HG03457 (cell line): ENCODE results near the gene ASXL1.
"Not testable (repeated sequence)": the region's sequence is repeated elsewhere in the genome, so short reads cannot be mapped to it uniquely, and the experiment has no call there.

Experiments used
- ATAC-seq: cut with Tn5 transposase; IDR thresholded peaks from one replicate; pipeline ENCODE4 v1.9.1; 2021; ENCODE audit warnings: moderate number of reproducible peaks; ENCODE audit not compliant: unreplicated experiment

The ASXL1 gene

GRCh38 chr20:32463642-32464400, 105.7 kb downstream of the ASXL1 start:
- no peak for ATAC-seq

GRCh38 chr20:32464401-32465091, 106.4 kb downstream of the ASXL1 start:
- ATAC-seq, result no peak

- no peak for ATAC-seq
Observed at GRCh38 chr20:32465092-32465900, 107.2 kb downstream of the ASXL1 start.

- ATAC-seq, result not testable (repeated sequence)
Observed at GRCh38 chr20:32465901-32466675, 108.0 kb downstream of the ASXL1 start.

GRCh38 chr20:32466739-32467505, 108.8 kb downstream of the ASXL1 start:
- ATAC-seq, result no peak

- ATAC-seq, result no peak
Observed at GRCh38 chr20:32467506-32468312, 109.6 kb downstream of the ASXL1 start.

- no peak for ATAC-seq
Observed at GRCh38 chr20:32468313-32468640, 110.1 kb downstream of the ASXL1 start.

- ATAC-seq, result no peak
Observed at GRCh38 chr20:32468860-32469259, 110.7 kb downstream of the ASXL1 start.

GRCh38 chr20:32470025-32470861, 112.1 kb downstream of the ASXL1 start:
- ATAC-seq, result no peak

GRCh38 chr20:32470940-32471339, 112.8 kb downstream of the ASXL1 start:
- no peak for ATAC-seq

- no peak for ATAC-seq
Observed at GRCh38 chr20:32472581-32473207, 114.6 kb downstream of the ASXL1 start.

GRCh38 chr20:32473231-32474008, 115.3 kb downstream of the ASXL1 start:
- ATAC-seq, result no peak

GRCh38 chr20:32474009-32474716, 116.0 kb downstream of the ASXL1 start:
- ATAC-seq, result no peak

GRCh38 chr20:32474717-32474966, 116.5 kb downstream of the ASXL1 start:
- no peak for ATAC-seq

- no peak for ATAC-seq
Observed at GRCh38 chr20:32474967-32475811, 117.1 kb downstream of the ASXL1 start.
